Activated CD8-positive, alpha-beta memory T cell treated with anti-CD3 and anti-CD28 coated beads, Interleukin-2, amount 50 U/mL, for 24 hours (primary cell): ENCODE results near the gene ANKMY2.
"Not testable (repeated sequence)": the region's sequence is repeated elsewhere in the genome, so short reads cannot be mapped to it uniquely, and the experiment has no call there.

Experiments
- DNase-seq: peaks from one replicate; pipeline ENCODE4 v3.0.0-alpha.2; 2020; ENCODE audit errors: extremely low read depth

ANKMY2 gene

GRCh38 chr7:16645593-16646471 is at the start of gene ANKMY2, which contains the start of gene BZW2:
Gene ANKMY2 (minus strand): TSS chr7:16645754. CDS start chr7:16645573, 181 bp downstream.
Gene BZW2 (plus strand): TSS chr7:16646181. CDS start chr7:16665444, 19,263 bp downstream.
- peak; percentile 78 for DNase-seq

GRCh38 chr7:16694806-16695205 is 49.3 kb upstream of the ANKMY2 start:
- no peak for DNase-seq

- DNase-seq: no peak
These were observed 48.2 kb upstream of the ANKMY2 start for GRCh38 chr7:16693601-16694318.

GRCh38 chr7:16691241-16691640 is 45.7 kb upstream of the ANKMY2 start:
- DNase-seq: no peak

DNA sequence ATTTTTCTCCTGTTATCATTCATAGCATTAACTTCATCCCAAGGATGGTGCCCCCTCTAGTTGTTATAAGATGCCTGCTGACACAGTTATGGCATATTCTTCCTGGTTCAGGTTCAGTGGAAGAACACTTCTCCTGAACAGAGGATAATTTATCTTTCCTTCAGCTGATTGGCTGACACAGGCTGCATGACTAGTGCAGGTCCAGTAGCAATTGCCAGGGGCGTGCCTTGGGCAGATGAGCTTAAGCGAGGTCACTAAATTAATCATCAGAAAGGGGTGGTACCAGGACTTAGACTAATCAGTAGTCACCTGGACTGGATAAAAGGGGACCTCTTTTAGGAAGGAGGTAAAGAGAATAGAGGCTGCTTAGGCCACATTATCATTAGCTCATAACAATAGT is 42.7 kb upstream of the ANKMY2 start:
- no peak for DNase-seq

GRCh38 chr7:16685535-16685934 is 40.0 kb upstream of the ANKMY2 start:
- DNase-seq: no peak

DNA sequence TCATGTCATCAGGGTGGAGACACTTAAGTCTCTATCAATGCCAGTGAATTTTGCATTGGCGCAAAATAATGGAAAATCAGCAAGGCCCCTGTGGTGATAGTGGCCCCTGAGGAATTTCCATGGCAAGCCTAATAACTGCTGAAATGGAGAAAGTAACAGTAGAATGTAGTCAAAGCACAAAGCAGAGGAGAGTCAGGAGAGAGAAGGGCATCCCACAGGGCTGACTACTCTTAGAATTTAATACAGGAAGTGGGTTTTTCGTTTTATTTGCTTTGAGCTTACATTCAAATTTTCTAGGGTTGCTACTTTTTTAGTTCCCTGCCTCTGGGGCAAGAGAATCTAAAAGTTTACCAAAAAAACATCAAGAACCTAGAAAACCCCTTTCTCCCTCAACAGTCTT is 39.4 kb upstream of the ANKMY2 start:
- no peak for DNase-seq

DNA sequence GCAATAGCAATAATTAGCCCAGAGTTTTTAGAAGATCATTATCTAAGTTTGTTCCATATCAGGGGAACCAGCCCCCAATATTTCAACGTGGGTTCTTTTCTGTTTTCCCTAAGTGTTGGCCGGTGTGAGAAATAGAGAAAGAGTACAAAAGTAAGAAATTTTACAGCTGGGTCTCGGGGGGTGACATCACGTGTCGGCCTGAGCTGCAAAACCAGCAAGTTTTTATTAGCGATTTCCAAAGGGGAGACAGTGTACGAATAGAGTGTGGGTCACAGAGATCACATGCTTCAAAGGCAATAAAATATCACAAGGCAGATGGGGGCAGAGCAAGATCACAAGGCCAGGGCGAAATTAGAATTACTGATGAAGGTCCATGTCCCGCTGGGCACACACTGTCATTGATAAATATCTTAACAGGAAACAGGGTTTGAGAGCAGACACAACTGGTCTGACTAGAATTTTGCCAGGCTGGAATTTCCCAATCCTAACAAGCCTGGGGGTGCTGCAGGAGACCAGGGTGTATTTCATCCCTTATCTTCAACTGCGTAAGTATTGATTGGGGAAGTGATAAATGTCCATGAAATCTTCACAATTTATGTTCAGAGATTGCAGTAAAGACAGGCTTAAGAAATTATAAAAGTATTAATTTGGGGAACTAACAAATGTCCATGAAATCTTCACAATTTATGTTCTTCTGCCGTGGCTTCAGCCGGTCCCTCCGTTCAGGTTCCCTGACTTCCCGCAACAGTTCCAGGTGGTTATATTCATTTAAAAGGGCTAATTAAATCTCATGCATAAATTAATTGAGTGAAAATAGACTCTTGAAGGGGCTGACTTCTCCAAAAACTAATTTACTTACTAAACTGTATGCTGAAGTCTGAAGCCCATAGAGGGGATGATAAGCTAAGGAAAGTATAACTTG is 33.4 kb upstream of the ANKMY2 start:
- DNase-seq: not testable (repeated sequence)

- DNase-seq: no peak
These were observed 32.5 kb upstream of the ANKMY2 start for GRCh38 chr7:16677978-16678494.

- DNase-seq: no peak
These were observed 29.7 kb upstream of the ANKMY2 start for GRCh38 chr7:16675277-16675676.

DNA sequence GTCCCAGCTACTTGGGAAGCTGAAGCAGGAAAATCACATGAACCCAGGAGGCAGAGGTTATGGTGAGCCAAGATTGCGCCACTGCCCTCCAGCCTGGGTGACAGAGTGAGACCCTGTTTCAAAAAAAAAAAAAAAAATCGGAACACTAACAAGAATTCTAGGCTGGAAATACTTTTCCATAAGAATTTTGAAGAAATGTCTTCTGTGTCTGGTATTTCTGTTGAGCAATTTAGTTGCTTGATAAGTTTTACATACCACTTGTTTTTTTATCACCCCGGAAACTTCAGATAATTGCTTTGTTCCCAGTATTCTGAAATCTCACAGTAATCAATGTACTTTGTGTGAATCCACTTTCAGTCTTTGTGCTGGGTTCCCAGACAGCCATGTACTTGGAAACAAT is 26.3 kb upstream of the ANKMY2 start:
- DNase-seq: no peak

- no peak for DNase-seq
These were observed 25.3 kb upstream of the ANKMY2 start for GRCh38 chr7:16670731-16671344.

DNA sequence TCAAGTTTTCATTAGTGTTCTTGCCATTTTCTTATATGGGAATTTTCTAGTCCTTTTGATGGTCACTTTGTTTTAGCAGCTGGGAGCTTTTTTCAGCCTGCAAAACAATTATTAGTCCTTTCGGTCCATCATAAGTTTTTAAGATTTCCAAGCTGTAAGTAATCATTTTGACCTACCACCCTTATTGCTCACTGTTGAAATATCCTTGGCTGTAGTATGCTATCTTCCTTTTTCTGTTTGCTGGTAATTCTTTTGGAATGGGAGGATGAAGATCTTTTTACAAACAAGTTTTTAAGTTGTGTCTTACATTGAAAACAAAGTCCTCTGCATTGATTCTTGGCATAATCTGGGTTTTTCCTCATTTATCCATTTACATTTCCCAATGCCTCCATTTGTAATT is 24.5 kb upstream of the ANKMY2 start:
- DNase-seq: no peak

DNA sequence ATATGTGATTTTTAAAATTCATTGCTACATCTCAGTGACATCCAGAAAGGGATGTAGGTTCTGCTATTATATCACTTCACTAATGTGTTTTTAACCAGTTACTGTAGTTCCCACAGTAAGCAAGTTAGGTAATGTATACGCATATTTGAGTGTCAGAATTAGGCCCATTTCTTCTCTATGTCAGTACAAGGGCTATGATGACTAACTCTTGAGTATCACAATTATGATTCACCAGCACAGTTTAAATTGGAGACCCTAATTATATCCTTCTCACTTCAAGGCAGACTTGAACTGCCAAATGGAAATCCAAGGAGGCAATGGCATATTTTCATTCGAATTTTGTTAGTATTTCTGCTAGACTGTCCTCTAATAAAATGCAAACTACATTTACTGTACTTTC is 24.0 kb upstream of the ANKMY2 start:
- DNase-seq: no peak

GRCh38 chr7:16668978-16669377 is 23.4 kb upstream of the ANKMY2 start:
- no peak for DNase-seq

- no peak for DNase-seq
These were observed 22.7 kb upstream of the ANKMY2 start for GRCh38 chr7:16668049-16668858.

- no peak for DNase-seq
These were observed 21.8 kb upstream of the ANKMY2 start for GRCh38 chr7:16667355-16667754.

DNA sequence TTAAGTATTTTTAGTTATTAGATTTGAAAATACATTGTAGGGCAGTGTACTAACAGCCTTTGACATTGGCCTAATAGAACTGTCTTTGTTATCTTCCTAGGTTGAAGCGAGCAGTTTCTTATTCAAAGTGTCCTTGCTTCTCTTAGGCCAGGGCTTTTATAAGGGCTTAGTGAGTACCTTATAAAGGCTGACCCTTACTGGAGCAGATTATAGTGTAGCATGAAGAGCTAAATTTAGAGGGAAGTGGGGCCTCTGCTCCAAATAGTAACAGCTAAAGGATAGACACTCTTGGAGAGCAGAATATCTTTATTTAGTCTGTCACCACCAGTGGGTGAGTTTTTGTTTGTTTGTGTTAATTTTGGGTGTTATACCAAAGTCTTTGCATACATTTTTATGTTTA is 16.4 kb upstream of the ANKMY2 start:
- no peak for DNase-seq

GRCh38 chr7:16660702-16661464 is 15.3 kb upstream of the ANKMY2 start:
- DNase-seq: no peak
